ENCODE results near the gene RPL36A. TPM values are rescaled to one million over a fixed set of nuclear protein-coding genes. Genes with fewer than 3 reads are reported as not detected.
A peak's percentile ranks its signal among the peaks of the same experiment; 100 is the strongest.

Gene RPL36A
- total and polyA plus RNA-seq, 9 of the 15 experiments (the other 6 are each of a cell fraction or from before 2014, with no cell fraction given) = 412 to 4,539 (median 3,209) TPM

GRCh38 chrX:101385795-101386541, 4.8 kb upstream of the RPL36A start, which contains the start of gene BTK (continued):
- TF ChIP-seq TEAD4 (IDR thresholded peaks at IDR 0.05; ENCODE audit: low read length) = no peak; the same call in 1 of the 2 replicates
- TF ChIP-seq TEAD4 (CRISPR knock-in tag; IDR thresholded peaks at IDR 0.05; ENCODE audit: borderline replicate concordance) = no peak
- TF ChIP-seq NRF1 (conservative IDR thresholded peaks at IDR 0.05 in 1 of 2, IDR thresholded peaks at IDR 0.05 in 1 of 2) = peak; percentile 44 to 61; a peak in 3 of 4 replicates
- 0 out of 2 replicates have a peak, but pooled peaks have one; percentile 27 for TF ChIP-seq TCF3 (CRISPR knock-in tag; IDR thresholded peaks at IDR 0.05)
- TF ChIP-seq PCBP2 (IDR thresholded peaks at IDR 0.05; ENCODE audit: low read depth, low read length, poor library complexity, severe bottlenecking) = no peak
- TF ChIP-seq HNRNPK (IDR thresholded peaks at IDR 0.05; ENCODE audit: low read depth, low read length, poor library complexity, severe bottlenecking) = no peak
- no peak for TF ChIP-seq ZNF589 (CRISPR knock-in tag; IDR thresholded peaks at IDR 0.05; ENCODE audit: low read depth)
- TF ChIP-seq SOX6 (IDR thresholded peaks at IDR 0.05) = 0 out of 2 replicates have a peak, but pooled peaks have one; percentile 35
- peak; percentile 64; the same call in 1 of the 2 replicates for TF ChIP-seq GATA2 (CRISPR knock-in tag; IDR thresholded peaks at IDR 0.05)
- TF ChIP-seq, protein P1, sequence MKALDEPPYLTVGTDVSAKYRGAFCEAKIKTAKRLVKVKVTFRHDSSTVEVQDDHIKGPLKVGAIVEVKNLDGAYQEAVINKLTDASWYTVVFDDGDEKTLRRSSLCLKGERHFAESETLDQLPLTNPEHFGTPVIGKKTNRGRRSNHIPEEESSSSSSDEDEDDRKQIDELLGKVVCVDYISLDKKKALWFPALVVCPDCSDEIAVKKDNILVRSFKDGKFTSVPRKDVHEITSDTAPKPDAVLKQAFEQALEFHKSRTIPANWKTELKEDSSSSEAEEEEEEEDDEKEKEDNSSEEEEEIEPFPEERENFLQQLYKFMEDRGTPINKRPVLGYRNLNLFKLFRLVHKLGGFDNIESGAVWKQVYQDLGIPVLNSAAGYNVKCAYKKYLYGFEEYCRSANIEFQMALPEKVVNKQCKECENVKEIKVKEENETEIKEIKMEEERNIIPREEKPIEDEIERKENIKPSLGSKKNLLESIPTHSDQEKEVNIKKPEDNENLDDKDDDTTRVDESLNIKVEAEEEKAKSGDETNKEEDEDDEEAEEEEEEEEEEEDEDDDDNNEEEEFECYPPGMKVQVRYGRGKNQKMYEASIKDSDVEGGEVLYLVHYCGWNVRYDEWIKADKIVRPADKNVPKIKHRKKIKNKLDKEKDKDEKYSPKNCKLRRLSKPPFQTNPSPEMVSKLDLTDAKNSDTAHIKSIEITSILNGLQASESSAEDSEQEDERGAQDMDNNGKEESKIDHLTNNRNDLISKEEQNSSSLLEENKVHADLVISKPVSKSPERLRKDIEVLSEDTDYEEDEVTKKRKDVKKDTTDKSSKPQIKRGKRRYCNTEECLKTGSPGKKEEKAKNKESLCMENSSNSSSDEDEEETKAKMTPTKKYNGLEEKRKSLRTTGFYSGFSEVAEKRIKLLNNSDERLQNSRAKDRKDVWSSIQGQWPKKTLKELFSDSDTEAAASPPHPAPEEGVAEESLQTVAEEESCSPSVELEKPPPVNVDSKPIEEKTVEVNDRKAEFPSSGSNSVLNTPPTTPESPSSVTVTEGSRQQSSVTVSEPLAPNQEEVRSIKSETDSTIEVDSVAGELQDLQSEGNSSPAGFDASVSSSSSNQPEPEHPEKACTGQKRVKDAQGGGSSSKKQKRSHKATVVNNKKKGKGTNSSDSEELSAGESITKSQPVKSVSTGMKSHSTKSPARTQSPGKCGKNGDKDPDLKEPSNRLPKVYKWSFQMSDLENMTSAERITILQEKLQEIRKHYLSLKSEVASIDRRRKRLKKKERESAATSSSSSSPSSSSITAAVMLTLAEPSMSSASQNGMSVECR (CRISPR knock-in tag; IDR thresholded peaks at IDR 0.05) = no peak
- TF ChIP-seq KDM4B (IDR thresholded peaks at IDR 0.05; ENCODE audit: borderline replicate concordance in 2 of 2, low read depth in 1 of 2) = no peak
- TF ChIP-seq C11orf30 (IDR thresholded peaks at IDR 0.05; ENCODE audit: low read depth) = no peak
- no peak for TF ChIP-seq TBP (optimal IDR thresholded peaks at IDR 0.05; ENCODE audit: low read depth, low read length)
- TF ChIP-seq ZFX (CRISPR knock-in tag; IDR thresholded peaks at IDR 0.05) = peak; percentile 70
- peak; percentile 74 for TF ChIP-seq DPF2 (IDR thresholded peaks at IDR 0.05)
- TF ChIP-seq ZNF232 (CRISPR knock-in tag; IDR thresholded peaks at IDR 0.05) = no peak
- TF ChIP-seq, protein P2, sequence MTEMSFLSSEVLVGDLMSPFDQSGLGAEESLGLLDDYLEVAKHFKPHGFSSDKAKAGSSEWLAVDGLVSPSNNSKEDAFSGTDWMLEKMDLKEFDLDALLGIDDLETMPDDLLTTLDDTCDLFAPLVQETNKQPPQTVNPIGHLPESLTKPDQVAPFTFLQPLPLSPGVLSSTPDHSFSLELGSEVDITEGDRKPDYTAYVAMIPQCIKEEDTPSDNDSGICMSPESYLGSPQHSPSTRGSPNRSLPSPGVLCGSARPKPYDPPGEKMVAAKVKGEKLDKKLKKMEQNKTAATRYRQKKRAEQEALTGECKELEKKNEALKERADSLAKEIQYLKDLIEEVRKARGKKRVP (CRISPR knock-in tag; IDR thresholded peaks at IDR 0.05) = no peak
- peak in 2 of 3 experiments; percentile 6 to 42 for TF ChIP-seq YY1 (IDR thresholded peaks at IDR 0.05; ENCODE audit: borderline replicate concordance in 1 of 3, control insufficient read depth in 1 of 3, extremely low read depth in 1 of 3, insufficient read depth in 3 of 3, insufficient read length in 1 of 3, insufficient replicate concordance in 2 of 3, low read depth in 1 of 3, low read length in 2 of 3)
- peak; percentile 55; the same call in 1 of the 2 replicates for TF ChIP-seq PML (IDR thresholded peaks at IDR 0.05; ENCODE audit: low read length)
- TF ChIP-seq KLF1 (tag; IDR thresholded peaks at IDR 0.05) = no peak
- TF ChIP-seq, protein P3, sequence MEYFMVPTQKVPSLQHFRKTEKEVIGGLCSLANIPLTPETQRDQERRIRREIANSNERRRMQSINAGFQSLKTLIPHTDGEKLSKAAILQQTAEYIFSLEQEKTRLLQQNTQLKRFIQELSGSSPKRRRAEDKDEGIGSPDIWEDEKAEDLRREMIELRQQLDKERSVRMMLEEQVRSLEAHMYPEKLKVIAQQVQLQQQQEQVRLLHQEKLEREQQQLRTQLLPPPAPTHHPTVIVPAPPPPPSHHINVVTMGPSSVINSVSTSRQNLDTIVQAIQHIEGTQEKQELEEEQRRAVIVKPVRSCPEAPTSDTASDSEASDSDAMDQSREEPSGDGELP (CRISPR knock-in tag; IDR thresholded peaks at IDR 0.05; ENCODE audit: borderline replicate concordance) = peak; percentile 25; the same call in 1 of the 2 replicates
- peak; percentile 88 for TF ChIP-seq ZNF384 (IDR thresholded peaks at IDR 0.05; ENCODE audit: low read depth, low read length)

Measured in K562 (cell line).